Epithelial cell of prostate (primary cell): ENCODE measurements around the gene FUT8.

Experiments used
- DNase-seq: peaks from one replicate; pipeline ENCODE4 v3.0.0-alpha.2; 2011; ENCODE audit warnings: low read depth, low spot score
- H3K27ac ChIP-seq: fragments of 450-650 bp; 2 replicates; pipeline ENCODE4 v1.5.1; 2017; ENCODE audit warnings: mild to moderate bottlenecking

The FUT8 gene

GRCh38 chr14:65745396-65746190 is 333.1 kb downstream of the FUT8 start:
- DNase-seq, result no peak
- H3K27ac ChIP-seq, result no peak overlapping the region

- no peak overlapping the region for H3K27ac ChIP-seq
- no peak for DNase-seq
Observed at GRCh38 chr14:65748796-65749195, 336.3 kb downstream of the FUT8 start.

GRCh38 chr14:65749287-65749686 is 336.8 kb downstream of the FUT8 start:
- no peak overlapping the region for H3K27ac ChIP-seq
- DNase-seq, result no peak

- no peak for DNase-seq
- no peak overlapping the region for H3K27ac ChIP-seq
Observed at GRCh38 chr14:65750906-65751305, 338.4 kb downstream of the FUT8 start.

- DNase-seq, result no peak
Observed at GRCh38 chr14:65751510-65751909, 339.0 kb downstream of the FUT8 start.

GRCh38 chr14:65753061-65753460 is 340.5 kb downstream of the FUT8 start:
- no peak overlapping the region for H3K27ac ChIP-seq
- no peak for DNase-seq

More at GRCh38 chr14:65751510-65751909, 339.0 kb downstream of the FUT8 start:
- no peak overlapping the region for H3K27ac ChIP-seq

GRCh38 chr14:65755331-65755730 is 342.8 kb downstream of the FUT8 start:
- no peak overlapping the region for H3K27ac ChIP-seq
- no peak for DNase-seq

GRCh38 chr14:65756880-65757279 is 344.4 kb downstream of the FUT8 start:
- H3K27ac ChIP-seq, result no peak overlapping the region
- DNase-seq, result no peak

- H3K27ac ChIP-seq, result no peak overlapping the region
- DNase-seq, result no peak
Observed at GRCh38 chr14:65769151-65769550, 356.6 kb downstream of the FUT8 start.

GRCh38 chr14:65770681-65771080 is 358.2 kb downstream of the FUT8 start:
- no peak overlapping the region for H3K27ac ChIP-seq
- no peak for DNase-seq

- no peak overlapping the region for H3K27ac ChIP-seq
- DNase-seq, result no peak
Observed at GRCh38 chr14:65771271-65771670, 358.7 kb downstream of the FUT8 start.

- H3K27ac ChIP-seq, result no peak overlapping the region
- DNase-seq, result no peak
Observed at GRCh38 chr14:65772466-65772865, 359.9 kb downstream of the FUT8 start.

- no peak overlapping the region for H3K27ac ChIP-seq
- no peak for DNase-seq
Observed at GRCh38 chr14:65772921-65773574, 360.5 kb downstream of the FUT8 start.

GRCh38 chr14:65774041-65774440 is 361.5 kb downstream of the FUT8 start:
- no peak for DNase-seq
- no peak overlapping the region for H3K27ac ChIP-seq

- DNase-seq, result no peak
- no peak overlapping the region for H3K27ac ChIP-seq
Observed at GRCh38 chr14:65776193-65776852, 363.8 kb downstream of the FUT8 start.

GRCh38 chr14:65780566-65780965 is 368.0 kb downstream of the FUT8 start:
- no peak for DNase-seq
- no peak overlapping the region for H3K27ac ChIP-seq

GRCh38 chr14:65783101-65783500 is 370.6 kb downstream of the FUT8 start:
- no peak for DNase-seq
- H3K27ac ChIP-seq, result no peak overlapping the region

GRCh38 chr14:65783576-65783975 is 371.0 kb downstream of the FUT8 start:
- no peak for DNase-seq
- no peak overlapping the region for H3K27ac ChIP-seq

- no peak for DNase-seq
- H3K27ac ChIP-seq, result no peak overlapping the region
Observed at GRCh38 chr14:65784574-65784973, 372.0 kb downstream of the FUT8 start.

GRCh38 chr14:65787461-65787860 is 374.9 kb downstream of the FUT8 start:
- no peak for DNase-seq
- H3K27ac ChIP-seq, result no peak overlapping the region

GRCh38 chr14:65788876-65789275 is 376.3 kb downstream of the FUT8 start:
- DNase-seq, result no peak
- H3K27ac ChIP-seq, result no peak overlapping the region
